A673 (cell line): ENCODE results near the gene STYK1. TPM values are rescaled to one million over a fixed set of nuclear protein-coding genes. Genes with fewer than 3 reads are reported as not detected.
"Not testable (repeated sequence)": the region's sequence is repeated elsewhere in the genome, so short reads cannot be mapped to it uniquely, and the experiment has no call there.

Experiments
- BruUV-seq: library from RNA; stranded (reverse); fragments of 400-500 nt; replicated peaks from 2 replicates; lab custom pipeline; 2021; lab: Mats Ljungman, UMichigan
- CTCF ChIA-PET: fragments of 300-600 bp; sonication (Branson Sonifier 250); formaldehyde crosslinking; loops from one replicate; lab custom pipeline; 2022; ENCODE audit warnings: antibody characterized with exemption; lab: Charles Lee
- POLR2A ChIA-PET: fragments of 300-600 bp; sonication (Branson Sonifier 250); formaldehyde crosslinking; loops from one replicate; lab custom pipeline; 2022; ENCODE audit warnings: antibody characterized with exemption; ENCODE audit not compliant: low non-redundant PET; lab: Charles Lee
- DNase-seq: peaks from one replicate; pipeline ENCODE4 v3.0.0-alpha.2; 2015; ENCODE audit warnings: low spot score
- H3K27ac ChIP-seq: fragments of 200-600 bp; sonication (generic); 2 replicates; pipeline ENCODE4 v1.5.1; 2016; ENCODE audit warnings: mixed run types, low read depth, mild to moderate bottlenecking, mixed read lengths, antibody characterized with exemption, low read length; ENCODE audit not compliant: poor library complexity, severe bottlenecking
- H3K27me3 ChIP-seq: fragments of 200-600 bp; sonication (generic); replicated peaks from 2 replicates; pipeline ENCODE4 v1.6.1; 2017; ENCODE audit warnings: mixed run types, low read depth, mild to moderate bottlenecking, mixed read lengths, antibody characterized with exemption, low read length; ENCODE audit not compliant: insufficient read depth, poor library complexity
- H3K36me3 ChIP-seq: fragments of 200-600 bp; sonication (generic); 2 replicates; pipeline ENCODE4 v1.6.1; 2016; ENCODE audit warnings: mixed run types, mild to moderate bottlenecking, mixed read lengths, antibody characterized with exemption, low read length; ENCODE audit not compliant: insufficient read depth, poor library complexity, severe bottlenecking
- H3K4me1 ChIP-seq: fragments of 200-600 bp; sonication (generic); 2 replicates; pipeline ENCODE4 v1.6.1; 2017; ENCODE audit warnings: mixed run types, mild to moderate bottlenecking, mixed read lengths, antibody characterized with exemption, low read length; ENCODE audit not compliant: insufficient read depth, poor library complexity, severe bottlenecking
- H3K4me3 ChIP-seq: fragments of 200-600 bp; sonication (generic); 2 replicates; pipeline ENCODE4 v1.5.1; 2016; ENCODE audit warnings: low read depth, mixed run types, mild to moderate bottlenecking, mixed read lengths, low read length; ENCODE audit not compliant: poor library complexity, severe bottlenecking
- H3K9me3 ChIP-seq: fragments of 200-600 bp; sonication (generic); 2 replicates; pipeline ENCODE4 v1.6.1; 2016; ENCODE audit warnings: mixed run types, low read depth, mild to moderate bottlenecking, mixed read lengths, antibody characterized with exemption, low read length; ENCODE audit not compliant: poor library complexity, severe bottlenecking
- CTCF ChIP-seq: fragments of 300-800, 200-600 bp; sonication (generic); conservative IDR thresholded peaks from 2 replicates; pipeline ENCODE4 v1.5.1; 2017; ENCODE audit warnings: low read depth, mild to moderate bottlenecking, antibody characterized with exemption, low read length, moderate library complexity, mixed read lengths
- EZH2 ChIP-seq: fragments of 200-600 bp; sonication (generic); IDR thresholded peaks from 2 replicates; pipeline ENCODE4 v1.6.1; 2017; ENCODE audit warnings: borderline replicate concordance, low read depth, mild to moderate bottlenecking, mixed read lengths, antibody characterized with exemption, low read length; ENCODE audit not compliant: poor library complexity, severe bottlenecking
- intact Hi-C: fragments of 100-400 bp; cut with micrococcal nuclease; formaldehyde crosslinking; loops from one replicate; pipeline ENCODE4 v1.10.0; 2022; ENCODE audit not compliant: unreplicated experiment
- total RNA-seq: library from RNA; stranded (reverse); gene quantifications from 2 replicates; pipeline ENCODE4 v1.2.3, GENCODE V29; 2021

Gene STYK1
- total RNA-seq, 1 experiment from 2014 or later: 0.77 TPM

DNA sequence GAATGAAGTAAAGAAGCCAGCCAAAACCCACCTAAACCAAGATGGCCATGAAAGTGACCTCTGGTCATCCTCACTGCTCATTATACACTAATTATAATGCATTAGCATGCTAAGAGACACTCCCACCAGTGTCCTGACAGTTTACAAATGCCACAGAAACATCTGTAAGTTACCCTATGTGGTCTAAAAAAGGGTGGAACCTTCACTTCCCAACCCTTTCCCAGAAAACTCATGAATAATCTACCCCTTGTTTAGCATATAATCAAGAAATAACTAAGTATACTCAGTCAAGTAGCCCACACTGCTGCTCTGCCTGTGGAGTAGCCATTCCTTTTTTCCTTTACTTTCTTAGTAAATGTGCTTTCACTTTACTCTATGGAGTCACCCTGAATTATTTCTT lies 19.8 kb downstream of the STYK1 start:
- ChIA-PET POLR2A (no interaction called here), CTCF (no interaction called here)
- H3K27ac ChIP-seq: no peak overlapping the region
- no peaks in the 10 kb centered on the region for H3K36me3 ChIP-seq
- peaks cover 4% of the 10 kb centered on the region for H3K4me1 ChIP-seq
- H3K27me3 ChIP-seq: no peaks in the 10 kb centered on the region
- no TSS peak for BruUV-seq
- peaks cover 9% of the 10 kb centered on the region for H3K9me3 ChIP-seq
- TF ChIP-seq CTCF (no peak), EZH2 (no peak)
- intact Hi-C loops: no loop called here
- DNase-seq: no peak
- no peak overlapping the region for H3K4me3 ChIP-seq

DNA sequence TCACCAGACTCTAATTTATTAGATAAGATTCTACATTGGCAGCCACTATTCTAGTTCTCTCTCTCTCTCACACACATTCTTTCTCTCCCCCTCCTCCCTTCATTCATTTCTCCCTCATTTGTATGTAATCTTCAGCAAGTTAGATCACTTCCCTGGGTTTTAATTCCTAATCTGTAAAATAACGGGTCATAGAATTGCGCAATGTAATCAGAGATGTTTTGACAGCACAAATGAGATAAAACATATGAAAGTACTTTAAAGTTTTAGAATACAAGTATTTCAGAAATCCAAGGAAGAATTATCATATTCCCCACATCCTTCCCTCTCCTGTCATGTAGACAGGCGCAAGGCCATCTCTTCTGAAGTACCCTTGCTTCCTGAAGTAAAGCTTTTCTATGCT lies 21.7 kb downstream of the STYK1 start:
- BruUV-seq: no TSS peak
- H3K9me3 ChIP-seq: peaks cover 8% of the 10 kb centered on the region
- peak; percentile 9 for DNase-seq
- no peak overlapping the region for H3K4me3 ChIP-seq
- TF ChIP-seq EZH2: no peak
- no peak for TF ChIP-seq CTCF
- POLR2A ChIA-PET: no interaction called here
- no peaks in the 10 kb centered on the region for H3K27me3 ChIP-seq
- H3K27ac ChIP-seq: no peak overlapping the region
- intact Hi-C loops: no loop called here
- no peaks in the 10 kb centered on the region for H3K36me3 ChIP-seq
- CTCF ChIA-PET: no interaction called here
- H3K4me1 ChIP-seq: peaks cover 4% of the 10 kb centered on the region

GRCh38 chr12:10646576-10646975 lies 27.3 kb downstream of the STYK1 start:
- H3K9me3 ChIP-seq: peaks cover 12% of the 10 kb centered on the region
- CTCF ChIA-PET, intact Hi-C loops, H3K27me3 ChIP-seq, BruUV-seq, H3K4me1 ChIP-seq, DNase-seq, H3K36me3 ChIP-seq, H3K4me3 ChIP-seq, POLR2A ChIA-PET, H3K27ac ChIP-seq: not testable (repeated sequence)

DNA sequence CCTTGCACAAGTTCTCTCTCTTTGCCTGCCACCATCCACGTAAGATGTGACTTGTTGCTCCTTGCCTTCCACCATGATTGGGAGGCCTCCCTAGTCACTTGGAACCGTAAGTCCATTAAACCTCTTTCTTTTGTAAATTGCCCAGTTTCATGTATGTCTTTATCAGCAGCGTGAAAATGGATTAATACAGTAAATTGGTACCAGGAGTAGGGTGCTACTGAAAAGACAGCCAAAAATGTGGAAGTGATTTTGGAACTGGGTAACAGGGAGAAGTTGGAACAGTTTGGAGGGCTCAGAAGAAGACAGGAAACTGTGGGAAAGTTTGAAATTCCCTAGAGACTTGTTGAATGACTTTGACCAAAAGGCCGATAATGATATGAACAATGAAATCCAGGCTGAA lies 27.9 kb downstream of the STYK1 start:
- CTCF ChIA-PET: no interaction called here
- DNase-seq: no peak
- no peak for TF ChIP-seq EZH2
- no peak for TF ChIP-seq CTCF
- no peak overlapping the region for H3K4me3 ChIP-seq
- peaks cover 12% of the 10 kb centered on the region for H3K9me3 ChIP-seq
- H3K27ac ChIP-seq: no peak overlapping the region
- H3K4me1 ChIP-seq: no peaks in the 10 kb centered on the region
- H3K27me3 ChIP-seq: no peaks in the 10 kb centered on the region
- POLR2A ChIA-PET: no interaction called here
- intact Hi-C loops: no loop called here
- BruUV-seq: no TSS peak
- H3K36me3 ChIP-seq: no peaks in the 10 kb centered on the region
